GM19025 (cell line): Measurements from ENCODE around the gene KRT24.
"Not testable (repeated sequence)": the region's sequence is repeated elsewhere in the genome, so short reads cannot be mapped to it uniquely, and the experiment has no call there.

ENCODE experiments used
- ATAC-seq: cut with Tn5 transposase; IDR thresholded peaks from one replicate; pipeline ENCODE4 v1.9.1; 2021; ENCODE audit warnings: mild to moderate bottlenecking, low read depth, moderate library complexity; ENCODE audit not compliant: unreplicated experiment

Gene KRT24

GRCh38 chr17:40703652-40704051 is at the start of gene KRT24:
Gene KRT24 (minus strand): TSS chr17:40703752. CDS start chr17:40703693, 59 bp downstream.
- ATAC-seq: no peak

DNA sequence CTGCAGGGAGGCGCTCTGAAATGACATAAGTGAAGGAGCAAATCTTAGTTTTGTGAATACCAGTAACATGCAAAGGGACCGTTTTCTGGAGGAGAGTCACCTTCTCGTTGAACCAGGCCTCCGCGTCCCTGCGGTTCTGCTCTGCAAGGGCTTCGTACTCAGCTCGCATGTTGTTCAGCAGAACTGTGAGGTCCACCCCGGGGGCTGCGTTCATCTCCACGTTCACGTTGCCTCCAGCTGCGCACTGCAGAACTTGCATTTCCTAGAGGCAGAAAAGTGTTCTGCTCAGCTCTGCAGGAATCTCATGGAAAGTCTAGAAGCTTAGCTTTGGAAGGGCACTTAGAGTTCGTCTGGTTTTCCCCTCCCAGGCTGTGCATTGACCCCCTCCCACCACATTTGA is 47.5 kb upstream of the KRT24 start:
- ATAC-seq: no peak

DNA sequence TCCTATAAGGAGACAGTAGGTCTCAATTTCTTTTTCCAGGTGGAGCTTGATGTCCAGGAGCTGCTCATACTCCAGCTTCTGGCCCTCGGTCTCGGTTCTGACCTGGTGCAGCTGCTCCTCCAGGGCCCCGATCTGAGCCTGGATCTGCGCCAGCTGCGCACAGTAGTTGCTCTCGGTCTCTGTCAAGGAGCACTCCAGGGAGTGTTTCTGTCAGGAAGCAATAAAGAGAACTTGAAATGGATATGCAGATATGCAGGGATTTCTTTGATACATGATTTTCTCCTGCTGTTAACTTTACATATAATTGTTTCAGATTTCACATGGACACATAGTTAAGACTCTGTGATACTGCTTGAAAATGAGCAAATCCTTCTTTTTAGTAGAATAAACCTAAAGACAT is 46.8 kb upstream of the KRT24 start:
- no peak for ATAC-seq

DNA sequence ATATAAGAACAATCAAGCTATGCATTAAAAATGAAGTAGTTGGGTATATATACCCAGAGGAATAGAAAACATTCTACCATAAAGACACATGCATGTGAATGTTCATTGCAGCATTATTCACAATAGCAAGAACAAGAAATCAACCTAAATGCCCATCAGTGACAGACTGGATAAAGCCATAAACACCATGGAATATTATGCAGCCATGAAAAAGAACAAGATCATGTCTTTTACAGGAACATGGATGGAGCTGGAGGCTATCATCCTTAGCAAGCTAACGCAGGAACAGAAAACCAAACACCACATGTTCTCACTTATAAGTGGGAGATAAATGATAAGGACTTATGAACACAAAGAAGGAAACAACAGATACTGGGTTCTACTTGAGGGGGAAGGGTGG is 45.1 kb upstream of the KRT24 start:
- ATAC-seq: not testable (repeated sequence)

DNA sequence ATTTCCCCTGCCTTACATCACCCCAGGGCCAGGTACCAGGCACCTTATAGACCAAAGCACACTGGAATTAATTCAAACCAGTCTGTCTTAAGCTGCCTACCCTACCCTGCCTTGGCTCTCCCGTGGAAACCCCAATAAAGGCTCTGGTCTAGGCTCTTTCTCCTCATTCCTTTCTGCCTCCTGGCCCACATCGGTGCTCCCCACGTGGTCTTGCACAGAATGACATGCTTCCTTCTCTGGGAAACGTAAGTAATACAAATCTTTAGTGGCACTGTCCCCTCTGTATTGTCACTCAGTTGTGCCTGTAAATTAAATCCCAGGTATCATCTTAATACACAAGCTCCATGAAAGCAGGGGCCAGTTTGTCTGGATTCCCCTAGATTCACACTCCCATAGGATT is 35.0 kb upstream of the KRT24 start:
- no peak for ATAC-seq

DNA sequence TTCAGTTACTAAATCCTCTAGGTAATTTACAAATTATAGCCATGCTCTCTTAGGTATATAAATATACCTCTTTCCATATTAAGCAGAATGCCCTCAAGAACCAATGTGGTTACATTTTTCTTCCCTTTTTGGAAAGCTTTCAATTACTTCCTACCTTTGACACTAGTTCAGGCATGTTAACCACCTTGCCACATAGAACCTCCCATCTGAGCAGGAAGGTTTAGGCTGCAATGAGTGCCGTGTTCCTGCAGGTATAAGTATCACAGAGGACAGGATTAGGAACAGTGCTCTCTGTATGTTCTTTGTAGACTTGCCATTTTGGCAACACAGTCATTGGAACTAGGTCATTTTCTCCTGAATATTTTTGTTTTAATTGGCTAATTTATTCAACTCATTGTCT is 31.5 kb upstream of the KRT24 start:
- ATAC-seq: no peak

DNA sequence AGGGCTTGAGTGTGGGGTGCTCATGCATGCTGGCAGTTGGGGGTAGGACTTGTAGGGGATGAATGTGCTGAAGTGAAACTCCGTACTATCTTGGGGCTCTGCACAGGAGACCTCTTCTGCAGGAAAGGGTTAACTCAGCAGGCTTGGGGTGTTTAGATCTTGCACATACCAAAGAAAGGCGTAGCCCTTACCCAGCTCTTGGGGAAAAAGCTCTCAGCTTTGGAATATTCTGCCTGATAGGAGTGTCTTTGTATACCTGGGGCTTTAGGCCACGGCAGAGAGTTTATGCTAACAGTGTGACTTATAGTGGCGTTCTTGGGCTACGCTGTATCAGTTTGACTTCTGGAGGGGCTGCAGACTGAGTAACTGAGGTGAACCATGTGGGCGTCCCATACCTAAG is 30.5 kb upstream of the KRT24 start:
- ATAC-seq: no peak

DNA sequence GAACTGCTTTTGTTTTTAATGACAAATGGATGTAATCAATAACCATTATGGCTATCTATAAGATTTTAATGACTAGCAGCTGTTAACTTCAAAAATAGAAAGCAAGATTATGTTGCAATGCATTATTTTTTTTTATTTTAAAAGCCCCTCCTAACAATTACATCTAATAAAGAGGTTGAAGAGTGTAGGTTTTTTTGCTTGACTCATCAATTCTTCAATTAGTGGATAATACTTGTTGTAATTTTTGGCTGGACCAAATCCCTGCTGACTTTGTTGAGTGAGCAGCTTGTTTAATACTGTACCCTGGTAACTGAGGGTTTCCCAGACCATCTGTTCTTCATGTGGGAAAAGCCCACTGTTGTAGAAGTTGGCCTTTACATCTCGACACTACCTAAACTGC is 27.4 kb upstream of the KRT24 start:
- no peak for ATAC-seq

GRCh38 chr17:40727447-40728231 is 24.1 kb upstream of the KRT24 start:
- no peak for ATAC-seq

GRCh38 chr17:40726919-40727318 is 23.4 kb upstream of the KRT24 start:
- no peak for ATAC-seq

DNA sequence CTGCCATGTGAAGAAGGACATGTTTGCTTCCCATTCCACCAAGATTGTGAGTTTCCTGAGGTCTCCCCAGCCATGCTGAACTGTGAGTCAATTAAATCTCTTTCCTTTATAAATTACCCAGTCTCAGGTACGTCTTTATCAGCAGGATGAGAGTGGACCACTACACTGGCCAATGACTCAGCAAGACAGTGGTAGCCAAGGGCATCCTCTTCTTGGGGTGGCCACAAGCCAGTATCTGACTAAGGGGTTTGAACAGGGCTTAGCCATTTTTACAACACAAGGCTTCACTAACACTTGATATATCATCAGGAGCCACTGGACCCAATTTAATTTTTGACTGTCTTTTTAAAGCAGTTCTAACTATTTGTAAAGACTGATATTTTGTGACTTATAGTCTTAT is 21.1 kb upstream of the KRT24 start:
- no peak for ATAC-seq

DNA sequence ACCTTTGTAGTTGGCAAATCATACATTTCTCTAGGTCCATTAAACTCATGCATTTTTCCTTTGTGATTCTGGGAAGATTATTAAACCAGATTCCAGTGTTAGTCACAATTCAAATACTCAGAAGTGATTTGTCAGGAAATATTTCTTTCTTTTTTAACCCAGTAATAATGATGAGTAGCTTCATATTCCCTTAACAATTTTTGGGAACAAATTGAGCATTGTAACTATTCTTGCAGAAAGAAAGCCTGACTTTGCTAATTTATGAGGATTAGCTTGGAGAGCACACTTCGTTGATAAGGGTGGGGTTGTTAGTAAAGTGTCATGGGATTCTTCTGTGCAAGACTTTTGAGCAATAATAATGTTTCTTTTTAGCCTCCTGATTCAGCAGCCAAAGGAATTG is 18.7 kb upstream of the KRT24 start:
- no peak for ATAC-seq

- ATAC-seq: no peak
Measured at GRCh38 chr17:40720899-40721298, 17.3 kb upstream of the KRT24 start.

DNA sequence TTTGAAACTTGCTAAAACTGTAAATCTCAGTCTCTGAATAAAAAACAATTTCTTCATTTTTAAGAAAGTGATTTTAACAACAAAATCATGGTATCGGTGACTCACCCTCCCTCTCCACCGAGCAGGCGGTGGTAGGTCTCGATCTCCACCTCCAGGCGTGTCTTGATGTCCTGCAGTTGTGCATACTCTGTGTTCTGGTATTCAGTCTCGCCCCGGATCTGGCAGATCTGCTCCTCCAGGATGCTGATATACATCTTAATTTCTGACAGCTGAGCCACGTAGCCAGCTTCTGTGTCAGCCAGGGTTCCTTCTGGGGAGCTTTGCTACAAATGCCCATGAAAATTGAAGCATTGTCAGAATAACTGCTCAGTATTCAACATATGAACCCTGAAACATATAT is 15.4 kb upstream of the KRT24 start:
- ATAC-seq: no peak

DNA sequence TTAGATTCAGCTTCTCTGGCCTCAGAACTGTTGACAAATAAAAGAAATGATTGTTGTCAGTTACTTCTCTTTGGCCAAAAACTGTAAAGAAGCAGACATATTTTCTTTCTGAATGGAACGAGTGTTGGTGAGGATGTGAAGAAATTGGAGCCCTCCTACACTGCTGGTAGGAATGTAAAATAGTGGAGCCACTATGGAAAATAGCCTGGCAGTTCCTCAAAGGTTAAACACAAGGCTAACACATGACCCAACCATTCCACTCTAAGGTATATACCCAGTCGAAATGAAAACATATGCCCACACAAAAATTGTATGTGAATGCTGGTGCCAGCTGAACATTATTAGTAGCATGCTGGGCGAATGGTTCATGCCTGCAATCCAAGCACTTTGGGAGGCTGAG is 14.2 kb upstream of the KRT24 start:
- no peak for ATAC-seq

DNA sequence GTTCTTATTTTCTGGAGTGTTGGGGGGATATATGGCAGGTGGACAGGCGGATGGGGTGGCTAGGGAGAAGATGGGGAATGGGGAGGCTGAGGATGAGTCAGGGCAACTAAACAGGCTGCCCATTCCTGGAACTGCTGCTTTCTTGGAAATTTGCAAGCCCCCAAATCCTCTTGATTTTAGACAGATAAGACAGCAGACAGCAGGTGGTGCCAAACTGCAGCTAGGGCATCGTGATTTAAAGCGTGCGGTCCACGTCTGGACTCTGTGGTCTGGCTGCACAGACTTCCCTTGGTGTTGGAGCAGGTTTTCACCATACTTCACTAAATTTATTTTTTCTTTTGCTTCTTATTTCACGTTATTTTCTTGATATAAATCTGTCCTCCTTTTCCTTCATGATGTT is 10.9 kb upstream of the KRT24 start:
- no peak for ATAC-seq

GRCh38 chr17:40707745-40708144 is 4.2 kb upstream of the KRT24 start:
- ATAC-seq: no peak

DNA sequence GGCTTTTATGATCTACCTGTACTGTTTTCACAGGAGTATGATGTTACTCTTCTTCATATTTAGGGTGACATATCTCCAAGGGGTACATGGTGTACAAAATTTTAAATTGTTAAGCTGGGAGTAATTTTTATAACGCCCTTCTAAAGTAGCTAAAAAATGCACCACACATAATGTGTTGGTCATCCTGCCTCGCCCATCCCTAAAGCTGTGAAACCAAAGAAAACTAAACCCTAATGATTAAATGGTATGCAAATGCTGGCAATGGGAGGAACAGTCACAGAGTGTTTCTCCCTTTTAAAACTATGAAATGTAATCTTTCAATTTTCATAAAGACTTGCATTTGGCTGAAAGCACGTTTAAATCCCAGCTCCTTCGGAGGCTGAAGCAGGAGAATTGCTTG is 2.0 kb upstream of the KRT24 start:
- ATAC-seq: no peak

- no peak for ATAC-seq
Measured at GRCh38 chr17:40702271-40702670, 1.3 kb downstream of the KRT24 start.

- no peak for ATAC-seq
Measured at GRCh38 chr17:40699853-40700252, 3.7 kb downstream of the KRT24 start.

GRCh38 chr17:40699371-40699770 is 4.2 kb downstream of the KRT24 start:
- no peak for ATAC-seq

DNA sequence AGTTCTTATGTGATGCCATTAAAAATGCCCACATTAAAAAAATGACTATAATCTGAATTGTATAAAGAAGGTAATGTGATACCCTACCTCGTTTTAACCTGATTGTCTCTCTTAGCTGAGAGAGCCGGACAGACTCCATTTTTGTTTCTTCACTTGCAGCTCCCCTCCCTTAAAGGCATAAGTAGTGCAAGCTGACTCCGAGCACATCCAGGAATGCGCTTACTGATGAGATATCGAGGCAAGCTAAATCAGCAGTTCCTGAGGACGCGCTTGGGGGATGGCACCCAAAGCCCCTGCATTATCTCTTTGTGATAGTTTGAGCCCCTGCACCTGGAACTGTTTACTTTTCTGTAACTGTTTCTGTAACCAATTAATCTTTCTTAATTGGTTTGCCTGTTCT is 6.3 kb downstream of the KRT24 start:
- ATAC-seq: no peak

GRCh38 chr17:40696651-40697072 is 6.9 kb downstream of the KRT24 start:
- ATAC-seq: no peak
